ENCODE data around the gene CC2D2A.
A peak's percentile ranks its signal among the peaks of the same experiment; 100 is the strongest.

Gene CC2D2A

GRCh38 chr4:15521442-15522039 lies 51.9 kb downstream of the CC2D2A start:
- DNase-seq = no peak

- DNase-seq = no peak
Observed at GRCh38 chr4:15525080-15525479, 55.4 kb downstream of the CC2D2A start.

- DNase-seq = no peak
Observed at GRCh38 chr4:15526924-15527592, 57.4 kb downstream of the CC2D2A start.

GRCh38 chr4:15531792-15532191 lies 62.1 kb downstream of the CC2D2A start:
- no peak for DNase-seq

- DNase-seq = no peak
Observed at GRCh38 chr4:15533817-15534216, 64.1 kb downstream of the CC2D2A start.

- DNase-seq = no peak
Observed at GRCh38 chr4:15535599-15535998, 65.9 kb downstream of the CC2D2A start.

- DNase-seq = no peak
Observed at GRCh38 chr4:15536552-15537499, 67.1 kb downstream of the CC2D2A start.

GRCh38 chr4:15541941-15542340 lies 72.3 kb downstream of the CC2D2A start:
- DNase-seq = no peak

- DNase-seq = no peak
Observed at GRCh38 chr4:15542760-15543159, 73.1 kb downstream of the CC2D2A start.

GRCh38 chr4:15543537-15544247 lies 74.0 kb downstream of the CC2D2A start:
- no peak for DNase-seq

GRCh38 chr4:15544248-15544729 lies 74.6 kb downstream of the CC2D2A start:
- DNase-seq = no peak

- DNase-seq = no peak
Observed at GRCh38 chr4:15545371-15545770, 75.7 kb downstream of the CC2D2A start.

GRCh38 chr4:15547392-15547791 lies 77.7 kb downstream of the CC2D2A start:
- peak in 1 of 2 donors; percentile 53 for DNase-seq

GRCh38 chr4:15550491-15550890 lies 80.8 kb downstream of the CC2D2A start:
- no peak for DNase-seq

GRCh38 chr4:15551740-15552446 lies 82.2 kb downstream of the CC2D2A start:
- DNase-seq = no peak

- DNase-seq = no peak
Observed at GRCh38 chr4:15552557-15553362, 83.1 kb downstream of the CC2D2A start.

GRCh38 chr4:15556511-15557092 lies 86.9 kb downstream of the CC2D2A start:
- DNase-seq = no peak

GRCh38 chr4:15557786-15558550 lies 88.3 kb downstream of the CC2D2A start:
- no peak for DNase-seq

- DNase-seq = no peak
Observed at GRCh38 chr4:15558561-15558960, 88.9 kb downstream of the CC2D2A start.

- DNase-seq = no peak
Observed at GRCh38 chr4:15562114-15562513, 92.4 kb downstream of the CC2D2A start.
